CD1c-positive myeloid dendritic cell (primary cell): ENCODE measurements around the gene APOD.

Experiments used
- DNase-seq: peaks from one replicate; pipeline ENCODE4 v3.0.0-alpha.2; 2016; ENCODE audit errors: extremely low spot score

Gene APOD

DNA sequence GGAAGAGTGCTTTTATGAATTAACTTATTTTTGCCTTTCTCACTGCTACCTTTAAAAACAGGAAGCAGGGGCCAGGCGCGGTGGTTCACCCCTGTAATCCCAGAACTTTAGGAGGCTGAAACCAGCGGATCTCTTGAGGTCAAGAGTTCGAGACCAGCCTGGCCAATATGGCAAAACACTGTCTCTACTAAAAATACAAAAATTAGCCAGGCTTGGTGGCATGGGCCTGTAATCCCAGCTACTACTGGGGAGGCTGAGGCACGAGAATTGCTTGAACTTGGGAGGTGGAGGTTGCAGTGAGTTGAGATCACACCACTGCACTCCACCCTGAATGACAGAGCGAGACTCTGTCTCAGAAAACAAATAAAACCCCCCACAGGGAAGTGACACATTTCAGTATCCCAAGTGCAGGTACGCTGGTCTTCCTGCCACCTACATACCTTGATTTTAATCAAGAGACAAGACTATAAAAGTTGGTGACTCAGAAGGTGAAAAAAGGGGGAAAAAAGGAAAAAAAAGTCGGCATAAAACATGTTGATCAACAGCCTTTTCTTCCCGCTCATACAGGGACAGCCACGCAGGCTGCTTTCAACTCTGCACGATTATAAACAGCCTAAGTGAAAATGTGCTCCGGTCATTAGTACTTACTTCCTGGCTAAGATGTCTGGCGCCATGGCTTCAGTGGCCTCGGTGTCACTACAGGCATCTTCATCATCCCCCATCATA is 59.4 kb downstream of the APOD start:
- DNase-seq = no peak

DNA sequence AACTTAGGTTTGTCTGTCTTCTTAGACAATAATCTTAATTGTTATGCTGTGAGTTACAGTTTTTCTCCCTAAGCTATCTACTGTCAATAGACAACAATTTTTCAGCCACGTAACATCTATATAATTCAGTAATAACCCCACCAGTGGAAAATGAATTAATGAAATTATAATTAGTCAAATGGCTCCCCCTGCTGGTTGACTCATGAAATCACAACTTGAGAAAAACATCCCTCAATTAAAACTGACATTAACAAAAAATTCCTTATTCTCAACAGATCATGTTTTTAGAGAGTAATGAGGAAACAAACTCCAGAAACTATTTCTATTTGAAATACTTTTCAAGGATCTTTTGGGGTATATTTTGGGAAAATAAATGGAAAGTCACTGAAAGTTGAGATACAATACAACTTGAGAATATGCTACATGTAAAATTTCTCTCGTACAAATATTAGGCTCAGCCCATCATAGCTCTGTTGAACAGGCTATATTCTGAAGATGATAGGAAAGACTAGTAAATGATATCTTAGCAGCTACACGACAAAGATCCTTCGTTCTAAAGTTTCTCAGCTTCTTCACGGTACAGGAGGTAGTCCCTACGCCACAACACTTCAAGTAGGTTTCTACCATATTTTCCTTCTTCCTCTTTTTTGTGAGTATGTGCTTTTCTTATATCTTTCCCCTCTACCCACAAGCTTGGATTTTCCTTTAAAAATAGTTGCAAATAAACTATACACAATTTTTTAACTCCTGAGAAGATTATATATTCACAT is 61.3 kb downstream of the APOD start:
- DNase-seq = peak; percentile 77
